Adrenal gland (tissue), 5 donors: ENCODE data around the gene PCED1B.
"Not testable (repeated sequence)": the region's sequence is repeated elsewhere in the genome, so short reads cannot be mapped to it uniquely, and the experiment has no call there.

Source experiments
- POLR2A ChIP-seq, 2 donors: fragments of 450-650 bp; IDR thresholded peaks; one replicate each; pipeline ENCODE4 v1.6.1; 2017; ENCODE audit warnings: antibody characterized with exemption in 2 of 2, mild to moderate bottlenecking in 2 of 2, moderate library complexity in 1 of 2
- TF ChIP-seq, protein P1 (sequence below), 6 experiments: fragments of 450-650 bp in 4 of 6; fragments of 200-600 bp in 2 of 6; sonication (generic) in 1 of 6; IDR thresholded peaks; 1 replicate in 5 of 6; 2 replicates in 1 of 6; pipeline versions ENCODE4 v1.5.1 to v1.8.0; 2016 to 2021; ENCODE audit warnings: antibody characterized with exemption in 6 of 6, mild to moderate bottlenecking in 2 of 6, moderate library complexity in 1 of 6
- donor health status: DM: no; HTN: no; CAD: no.

DNA sequence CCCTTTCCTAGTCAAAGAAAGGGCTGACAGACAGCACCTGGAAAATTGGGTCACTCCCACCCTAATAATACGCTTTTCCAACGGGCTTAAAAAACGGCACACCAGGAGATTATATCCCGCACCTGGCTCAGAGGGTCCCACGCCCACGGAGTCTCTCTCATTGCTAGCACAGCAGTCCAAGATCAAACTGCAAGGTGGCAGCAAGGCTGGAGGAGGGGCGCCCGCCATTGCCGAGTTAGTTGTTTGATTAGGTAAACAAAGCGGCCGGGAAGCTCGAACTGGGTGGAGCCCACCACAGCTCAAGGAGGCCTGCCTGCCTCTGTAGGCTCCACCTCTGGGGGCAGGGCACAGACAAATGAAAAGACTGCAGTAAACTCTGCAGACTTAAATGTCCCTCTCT lies 22.5 kb upstream of the PCED1B start:
- TF ChIP-seq, protein P1, sequence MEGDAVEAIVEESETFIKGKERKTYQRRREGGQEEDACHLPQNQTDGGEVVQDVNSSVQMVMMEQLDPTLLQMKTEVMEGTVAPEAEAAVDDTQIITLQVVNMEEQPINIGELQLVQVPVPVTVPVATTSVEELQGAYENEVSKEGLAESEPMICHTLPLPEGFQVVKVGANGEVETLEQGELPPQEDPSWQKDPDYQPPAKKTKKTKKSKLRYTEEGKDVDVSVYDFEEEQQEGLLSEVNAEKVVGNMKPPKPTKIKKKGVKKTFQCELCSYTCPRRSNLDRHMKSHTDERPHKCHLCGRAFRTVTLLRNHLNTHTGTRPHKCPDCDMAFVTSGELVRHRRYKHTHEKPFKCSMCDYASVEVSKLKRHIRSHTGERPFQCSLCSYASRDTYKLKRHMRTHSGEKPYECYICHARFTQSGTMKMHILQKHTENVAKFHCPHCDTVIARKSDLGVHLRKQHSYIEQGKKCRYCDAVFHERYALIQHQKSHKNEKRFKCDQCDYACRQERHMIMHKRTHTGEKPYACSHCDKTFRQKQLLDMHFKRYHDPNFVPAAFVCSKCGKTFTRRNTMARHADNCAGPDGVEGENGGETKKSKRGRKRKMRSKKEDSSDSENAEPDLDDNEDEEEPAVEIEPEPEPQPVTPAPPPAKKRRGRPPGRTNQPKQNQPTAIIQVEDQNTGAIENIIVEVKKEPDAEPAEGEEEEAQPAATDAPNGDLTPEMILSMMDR (IDR thresholded peaks at IDR 0.05), result not testable (repeated sequence)
- not testable (repeated sequence) for TF ChIP-seq POLR2A (IDR thresholded peaks at IDR 0.05)
